GM19351 (cell line): Measurements from ENCODE around the gene SPRR4.

ENCODE experiments used
- ATAC-seq: cut with Tn5 transposase; IDR thresholded peaks from one replicate; pipeline ENCODE4 v1.9.1; 2021; ENCODE audit warnings: mild to moderate bottlenecking, moderate library complexity; ENCODE audit not compliant: unreplicated experiment

SPRR4 gene

GRCh38 chr1:152964536-152964935 is 5.9 kb upstream of the SPRR4 start:
- no peak for ATAC-seq

GRCh38 chr1:152965853-152966252 is 4.6 kb upstream of the SPRR4 start:
- no peak for ATAC-seq

DNA sequence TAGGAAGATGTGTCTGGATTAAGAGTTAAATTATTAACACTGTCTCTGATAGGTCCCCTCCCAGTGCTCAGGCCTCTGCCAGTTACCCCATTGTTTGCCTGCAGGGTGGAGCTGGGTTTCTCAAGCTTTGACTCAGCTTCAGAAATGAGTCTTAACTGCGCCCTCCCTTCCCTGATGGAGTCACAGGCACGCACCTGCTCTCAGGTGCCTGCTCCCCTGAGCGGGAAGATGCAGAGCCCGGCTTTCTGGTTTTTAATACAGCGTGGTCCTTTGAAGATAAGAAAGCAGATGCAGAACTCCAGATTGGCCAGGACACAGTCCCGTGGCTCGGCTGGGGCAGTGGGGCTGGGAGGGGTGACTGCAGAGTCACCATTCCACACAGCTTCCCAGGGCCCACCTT is 3.2 kb upstream of the SPRR4 start:
- ATAC-seq, result no peak

- peak; percentile 95 for ATAC-seq
These were observed 2.2 kb upstream of the SPRR4 start for GRCh38 chr1:152968248-152968647.

GRCh38 chr1:152969036-152969435 is 1.4 kb upstream of the SPRR4 start:
- no peak for ATAC-seq

DNA sequence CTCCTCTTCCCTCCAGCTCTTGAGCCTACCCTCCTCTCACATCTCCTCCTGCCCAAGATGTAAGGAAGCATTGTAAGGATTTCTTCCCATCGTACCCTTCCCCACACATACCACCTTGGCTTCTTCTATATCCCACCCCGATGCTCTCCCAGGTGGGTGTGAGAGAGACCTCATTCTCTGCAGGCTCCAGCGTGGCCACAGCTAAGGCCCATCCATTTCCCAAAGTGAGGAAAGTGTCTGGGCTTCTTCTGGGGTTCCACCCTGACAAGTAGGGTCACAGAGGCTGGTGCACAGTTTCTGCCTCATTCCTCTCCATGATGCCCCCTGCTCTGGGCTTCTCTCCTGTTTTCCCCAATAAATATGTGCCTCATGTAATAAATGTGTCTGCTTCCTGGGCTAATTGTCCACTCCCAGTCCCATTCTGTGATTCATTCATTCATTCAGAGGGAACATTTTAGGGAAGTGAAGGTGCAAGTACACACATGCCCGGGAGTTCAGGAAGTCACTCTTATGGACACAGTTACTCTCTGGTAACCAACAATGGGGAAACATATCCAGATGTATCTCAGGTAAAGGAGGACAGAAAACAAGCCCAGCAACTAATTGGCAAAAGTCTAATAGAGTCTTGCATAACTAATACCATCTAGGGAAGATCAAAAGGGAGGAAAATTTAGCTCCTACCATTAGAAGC is 1.9 kb downstream of the SPRR4 start:
- ATAC-seq, result no peak

DNA sequence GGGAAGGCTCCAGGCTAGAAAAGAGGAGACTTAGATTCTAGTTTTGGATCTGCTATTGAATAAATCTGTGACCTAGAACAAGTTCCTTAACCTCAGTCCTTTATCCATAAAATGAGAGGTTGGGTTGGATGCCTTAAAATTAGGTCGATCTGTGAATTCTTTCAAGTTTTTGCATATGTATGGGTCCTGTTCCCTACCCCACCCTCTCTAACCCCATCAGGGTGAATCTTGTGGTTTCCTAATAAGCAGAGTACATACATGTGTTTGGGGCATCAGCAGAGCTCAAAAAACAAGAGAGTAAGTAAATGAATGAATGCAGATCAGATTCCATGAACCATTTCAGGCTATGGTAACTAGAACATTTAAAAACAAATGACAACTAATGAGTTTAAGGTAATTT is 6.2 kb downstream of the SPRR4 start:
- ATAC-seq, result no peak

DNA sequence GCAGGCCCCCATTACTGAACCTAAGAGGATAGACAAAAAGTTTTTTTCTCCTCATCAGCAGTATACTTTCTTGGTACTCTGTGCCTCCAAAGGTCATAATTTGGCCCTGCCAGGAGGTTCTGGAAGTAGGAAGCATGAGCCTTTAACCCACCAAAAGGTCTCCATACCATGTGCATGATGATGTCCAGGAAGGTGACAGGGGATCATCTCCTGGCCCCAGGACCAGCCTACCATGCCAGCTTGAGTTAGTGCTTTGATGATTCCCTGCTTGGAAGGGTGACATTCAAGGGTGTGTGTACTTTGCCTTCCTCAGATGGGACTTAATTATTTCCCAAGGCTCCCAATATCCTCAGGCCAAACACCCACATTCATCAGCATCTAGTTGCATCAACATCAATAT is 7.2 kb downstream of the SPRR4 start:
- no peak for ATAC-seq

DNA sequence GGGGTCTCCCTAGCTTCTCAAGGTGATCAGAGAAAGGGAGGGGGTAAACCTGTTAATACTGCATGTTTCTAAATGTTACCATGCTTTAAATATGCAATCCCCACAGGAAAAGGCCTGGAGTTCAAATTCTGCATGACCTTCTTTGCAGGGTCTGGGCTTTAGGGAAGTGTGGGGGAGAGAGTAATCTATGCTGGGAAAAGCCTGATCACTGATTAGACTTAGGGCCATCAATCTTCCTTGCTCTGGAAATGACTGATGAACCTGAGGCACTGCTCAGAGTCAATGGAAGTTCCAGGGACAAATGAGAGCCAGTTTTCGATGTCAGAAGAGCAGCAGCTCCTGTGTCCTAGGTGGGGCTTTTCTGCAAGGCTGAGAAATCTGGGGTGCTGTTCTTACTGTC is 10.2 kb downstream of the SPRR4 start:
- no peak for ATAC-seq

DNA sequence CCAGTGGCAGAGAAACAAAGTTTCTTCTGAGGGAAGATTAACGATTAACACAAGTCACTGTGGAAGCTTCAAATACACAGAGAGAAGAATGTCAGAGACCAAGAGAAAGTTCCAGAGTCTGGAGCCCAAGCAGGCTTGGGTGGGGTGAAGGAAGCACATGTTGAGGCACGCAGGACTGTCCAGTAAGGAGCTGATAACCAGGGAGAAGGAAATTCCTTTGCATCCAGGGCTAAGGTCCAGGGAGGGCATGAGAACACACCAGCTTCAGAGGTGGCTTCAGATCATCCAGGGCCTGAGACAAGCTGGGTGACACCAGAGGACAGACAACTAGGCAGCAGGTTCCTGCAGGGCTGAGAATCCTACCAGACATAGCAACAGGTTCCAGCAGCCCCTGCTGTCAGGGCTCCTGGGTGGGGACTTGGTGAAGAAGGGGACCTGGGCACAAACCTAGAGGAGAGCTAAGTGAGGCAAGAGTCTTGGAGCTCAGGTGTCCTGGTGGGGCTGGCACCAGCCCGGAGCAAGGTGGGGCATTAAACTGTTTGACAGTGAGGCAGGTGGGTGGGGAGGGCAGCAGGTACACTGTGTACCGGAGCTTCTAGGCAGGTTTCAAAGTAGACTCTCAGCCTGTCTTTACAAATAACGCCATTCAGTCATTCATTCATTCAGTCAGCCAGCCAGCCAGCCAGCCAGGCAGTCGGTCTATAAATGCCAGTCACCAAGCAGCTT is 10.9 kb downstream of the SPRR4 start:
- no peak for ATAC-seq

GRCh38 chr1:152982076-152982475 is 11.6 kb downstream of the SPRR4 start:
- ATAC-seq, result no peak

GRCh38 chr1:152983234-152983633 is 12.8 kb downstream of the SPRR4 start:
- no peak for ATAC-seq

DNA sequence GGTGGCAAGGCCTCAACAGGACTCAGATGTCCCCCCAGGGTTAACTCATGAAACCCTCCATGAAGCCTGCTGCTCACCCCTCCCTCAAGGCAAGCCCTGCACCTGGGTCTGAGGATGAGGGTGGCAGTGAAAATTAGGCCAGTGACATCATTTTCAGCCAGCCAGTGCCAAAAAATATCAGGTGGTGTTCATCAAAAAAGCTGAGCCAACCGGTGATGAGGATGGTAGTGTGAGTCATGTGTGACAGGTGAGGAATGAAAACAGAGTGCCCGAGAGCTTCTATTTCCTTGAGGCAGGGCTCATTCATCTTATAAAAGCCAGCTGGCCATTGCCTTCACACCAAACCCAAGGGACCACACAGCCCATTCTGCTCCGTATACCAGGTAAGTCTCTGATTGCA is 13.3 kb downstream of the SPRR4 start, which contains the start of gene SPRR1A:
Gene SPRR1A, plus strand, starts transcription at position 339 of the 400 bp plus-strand sequence. CDS start 1,150 bp downstream, outside the sequence.
- no peak for ATAC-seq

GRCh38 chr1:152986578-152986977 is 16.1 kb downstream of the SPRR4 start:
- ATAC-seq, result no peak

- no peak for ATAC-seq
These were observed 22.7 kb downstream of the SPRR4 start for GRCh38 chr1:152993186-152993585.

- ATAC-seq, result no peak
These were observed 25.4 kb downstream of the SPRR4 start for GRCh38 chr1:152995842-152996241.

GRCh38 chr1:152996633-152997400 is 26.4 kb downstream of the SPRR4 start:
- no peak for ATAC-seq

- no peak for ATAC-seq
These were observed 27.5 kb downstream of the SPRR4 start for GRCh38 chr1:152997901-152998300.

- ATAC-seq, result no peak
These were observed 28.0 kb downstream of the SPRR4 start for GRCh38 chr1:152998476-152998875.

GRCh38 chr1:152999818-153000217 is 29.4 kb downstream of the SPRR4 start:
- no peak for ATAC-seq

- ATAC-seq, result no peak
These were observed 29.8 kb downstream of the SPRR4 start for GRCh38 chr1:153000294-153000693.

DNA sequence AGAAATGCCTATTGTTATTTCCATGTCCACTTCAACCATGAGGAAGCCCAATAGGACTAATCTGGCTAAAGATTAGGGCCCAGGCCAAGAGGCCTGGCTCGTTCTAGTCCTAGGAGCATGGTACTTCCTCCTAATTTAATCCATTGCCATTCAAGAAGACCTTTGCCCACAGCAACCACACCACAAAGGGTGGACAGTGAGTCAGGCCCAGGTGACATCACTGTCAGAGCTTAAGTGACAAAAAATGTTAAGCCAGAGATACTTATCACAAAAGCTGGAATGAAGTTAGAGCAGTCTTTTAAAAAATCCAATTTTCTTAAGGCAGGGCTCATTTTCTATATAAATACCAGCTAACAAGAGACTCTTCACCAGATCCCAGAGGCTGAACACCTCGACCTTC is 30.9 kb downstream of the SPRR4 start, which contains the start of gene SPRR3:
Gene SPRR3, plus strand, starts transcription at position 368 of the 400 bp plus-strand sequence. CDS start 1,272 bp downstream, outside the sequence.
- ATAC-seq, result no peak
